Caco-2 (cell line): ENCODE measurements around the gene RAE1. TPM values are rescaled to one million over a fixed set of nuclear protein-coding genes. Genes with fewer than 3 reads are reported as not detected.

ENCODE experiments used
- BruUV-seq: library from RNA; stranded (reverse); fragments of 400-500 nt; replicated peaks from 2 replicates; lab custom pipeline; 2021; lab: Mats Ljungman, UMichigan
- CTCF ChIA-PET: fragments of 300-600 bp; sonication (Branson Sonifier 250); formaldehyde crosslinking; loops from one replicate; lab custom pipeline; 2022; ENCODE audit warnings: antibody characterized with exemption; lab: Charles Lee
- POLR2A ChIA-PET: fragments of 300-600 bp; sonication (Branson Sonifier 250); formaldehyde crosslinking; loops from one replicate; lab custom pipeline; 2022; ENCODE audit warnings: antibody characterized with exemption; lab: Charles Lee
- DNase-seq, 2 experiments: peaks; one replicate each; pipeline versions ENCODE4 v3.0.0 to v3.0.0-alpha.2; 2020 to 2022
- H3K27me3 ChIP-seq: replicated peaks from 2 replicates; pipeline ENCODE4 v1.6.0; 2011; ENCODE audit warnings: low read length; ENCODE audit not compliant: control insufficient read depth, insufficient read depth
- H3K36me3 ChIP-seq: 2 replicates; pipeline ENCODE4 v1.5.1; 2011; ENCODE audit warnings: low read length; ENCODE audit not compliant: control insufficient read depth, insufficient read depth
- H3K4me1 ChIP-seq: fragments of 250-450 bp; sonication (Bioruptor Pico); 2 replicates; pipeline ENCODE4 v1.5.1; 2020; ENCODE audit warnings: mild to moderate bottlenecking
- H3K4me3 ChIP-seq: 2 replicates; pipeline ENCODE4 v1.5.1; 2011; ENCODE audit warnings: low read depth, mild to moderate bottlenecking, control low read depth, low read length
- H3K9me3 ChIP-seq: fragments of 250-450 bp; sonication (Bioruptor Pico); 2 replicates; pipeline ENCODE4 v1.5.1; 2020; ENCODE audit warnings: mild to moderate bottlenecking, moderate library complexity
- H3K27ac Mint-ChIP-seq: one replicate; pipeline ENCODE4 v1.8.0; 2022; ENCODE audit warnings: mixed read lengths; ENCODE audit not compliant: unreplicated experiment
- H3K27me3 Mint-ChIP-seq: one replicate; pipeline ENCODE4 v1.8.0; 2022; ENCODE audit warnings: mixed read lengths; ENCODE audit not compliant: insufficient read depth, unreplicated experiment
- H3K36me3 Mint-ChIP-seq: one replicate; pipeline ENCODE4 v1.8.0; 2022; ENCODE audit warnings: mild to moderate bottlenecking, mixed read lengths; ENCODE audit not compliant: insufficient read depth, unreplicated experiment
- H3K4me1 Mint-ChIP-seq: one replicate; pipeline ENCODE4 v1.8.0; 2022; ENCODE audit warnings: low read depth, mixed read lengths; ENCODE audit not compliant: unreplicated experiment
- H3K4me3 Mint-ChIP-seq: one replicate; pipeline ENCODE4 v1.8.0; 2022; ENCODE audit warnings: mild to moderate bottlenecking, moderate library complexity, mixed read lengths; ENCODE audit not compliant: unreplicated experiment
- H3K9me3 Mint-ChIP-seq: one replicate; pipeline ENCODE4 v1.8.0; 2022; ENCODE audit warnings: mixed read lengths; ENCODE audit not compliant: unreplicated experiment
- intact Hi-C: fragments of 100-400 bp; cut with micrococcal nuclease; formaldehyde crosslinking; loops from one replicate; pipeline ENCODE4 v1.10.0; 2022; ENCODE audit not compliant: unreplicated experiment
- total RNA-seq: library from RNA; stranded (reverse); gene quantifications from 2 replicates; pipeline ENCODE4 v1.2.3, GENCODE V29; 2022
- TF ChIP-seq, protein P1 (sequence below), 2 experiments: fragments of 200-600 bp in 1 of 2; IDR thresholded peaks; 1 replicate in 1 of 2; 2 replicates in 1 of 2; pipeline versions ENCODE4 v1.5.1 to v1.8.0; 2011 to 2022; ENCODE audit warnings: antibody characterized with exemption in 1 of 2, control low read depth in 1 of 2, inconsistent platforms in 1 of 2, low read depth in 1 of 2, low read length in 1 of 2, mild to moderate bottlenecking in 1 of 2, moderate library complexity in 1 of 2; ENCODE audit not compliant: insufficient read depth in 1 of 2, severe bottlenecking in 1 of 2, unreplicated experiment in 1 of 2

RAE1 gene
- total RNA-seq, 1 experiment from 2014 or later, result 133 TPM

- Histone ChIP-seq H3K4me3 (no peak overlapping the region), H3K9me3 (no peaks in the 10 kb centered on the region), H3K4me1 (peaks cover 64% of the 10 kb centered on the region), H3K27me3 (no peaks in the 10 kb centered on the region), H3K36me3 (no peaks in the 10 kb centered on the region)
- no peak overlapping the region for H3K4me3 Mint-ChIP-seq
- H3K4me1 Mint-ChIP-seq, result peaks cover 48% of the 10 kb centered on the region
- no peaks in the 10 kb centered on the region for H3K9me3 Mint-ChIP-seq
- no peak for DNase-seq
- intact Hi-C loops, result loop anchor here (2.0 kb wide), 1 partner anchor 41 kb away; no protein-coding TSS in a partner anchor
- H3K27me3 Mint-ChIP-seq, result no peaks in the 10 kb centered on the region
- TF ChIP-seq, protein P1, sequence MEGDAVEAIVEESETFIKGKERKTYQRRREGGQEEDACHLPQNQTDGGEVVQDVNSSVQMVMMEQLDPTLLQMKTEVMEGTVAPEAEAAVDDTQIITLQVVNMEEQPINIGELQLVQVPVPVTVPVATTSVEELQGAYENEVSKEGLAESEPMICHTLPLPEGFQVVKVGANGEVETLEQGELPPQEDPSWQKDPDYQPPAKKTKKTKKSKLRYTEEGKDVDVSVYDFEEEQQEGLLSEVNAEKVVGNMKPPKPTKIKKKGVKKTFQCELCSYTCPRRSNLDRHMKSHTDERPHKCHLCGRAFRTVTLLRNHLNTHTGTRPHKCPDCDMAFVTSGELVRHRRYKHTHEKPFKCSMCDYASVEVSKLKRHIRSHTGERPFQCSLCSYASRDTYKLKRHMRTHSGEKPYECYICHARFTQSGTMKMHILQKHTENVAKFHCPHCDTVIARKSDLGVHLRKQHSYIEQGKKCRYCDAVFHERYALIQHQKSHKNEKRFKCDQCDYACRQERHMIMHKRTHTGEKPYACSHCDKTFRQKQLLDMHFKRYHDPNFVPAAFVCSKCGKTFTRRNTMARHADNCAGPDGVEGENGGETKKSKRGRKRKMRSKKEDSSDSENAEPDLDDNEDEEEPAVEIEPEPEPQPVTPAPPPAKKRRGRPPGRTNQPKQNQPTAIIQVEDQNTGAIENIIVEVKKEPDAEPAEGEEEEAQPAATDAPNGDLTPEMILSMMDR (IDR thresholded peaks at IDR 0.05; ENCODE audit: insufficient read depth in 1 of 2, low read depth in 1 of 2, low read length in 1 of 2, severe bottlenecking in 1 of 2, unreplicated experiment in 1 of 2), result no peak
- ChIA-PET CTCF (interaction anchor here (1.9 to 3.3 kb wide), 4 partner anchors 19 to 63 kb away, joined by 10 to 20 read pairs (median 14); no protein-coding TSS in a partner anchor), POLR2A (interaction anchor here (2.9 kb wide), 1 partner anchor 22 kb away, joined by 42 read pairs; no protein-coding TSS in a partner anchor)
- peak overlapping the region; percentile 75 for H3K27ac Mint-ChIP-seq
- peaks cover 6% of the 10 kb centered on the region for H3K36me3 Mint-ChIP-seq
- BruUV-seq, result no TSS peak
Measured at GRCh38 chr20:57327820-57328219, 23.2 kb upstream of the RAE1 start.

GRCh38 chr20:57329608-57330221, 21.3 kb upstream of the RAE1 start, which contains the start of gene SPO11:
Gene SPO11 (plus strand): TSS chr20:57329803. CDS start chr20:57329868, 65 bp downstream.
- Mint-ChIP-seq H3K36me3 (peaks cover 6% of the 10 kb centered on the region), H3K4me1 (peaks cover 38% of the 10 kb centered on the region), H3K27ac (peak within 1 kb of the TSS; percentile 68), H3K27me3 (no peaks in the 10 kb centered on the region), H3K4me3 (peak within 1 kb of the TSS; percentile 42), H3K9me3 (no peaks in the 10 kb centered on the region)
- H3K4me1 ChIP-seq, result peaks cover 52% of the 10 kb centered on the region
- H3K4me3 ChIP-seq, result no peak within 1 kb of the TSS
- peak; percentile 67 to 79 for DNase-seq
- ChIA-PET POLR2A (no interaction called here), CTCF (interaction anchor here (0.7 to 2.8 kb wide), 10 partner anchors 12 to 240 kb away, joined by 3 to 11 read pairs (median 3); no protein-coding TSS in a partner anchor)
- no TSS peak for BruUV-seq
- H3K9me3 ChIP-seq, result no peaks in the 10 kb centered on the region
- H3K36me3 ChIP-seq, result no peaks in the 10 kb centered on the region
- TF ChIP-seq, protein P1 (IDR thresholded peaks at IDR 0.05; ENCODE audit: insufficient read depth in 1 of 2, low read depth in 1 of 2, low read length in 1 of 2, severe bottlenecking in 1 of 2, unreplicated experiment in 1 of 2), result peak; percentile 41 to 80
- intact Hi-C loops, result no loop called here
- H3K27me3 ChIP-seq, result no peaks in the 10 kb centered on the region

DNA sequence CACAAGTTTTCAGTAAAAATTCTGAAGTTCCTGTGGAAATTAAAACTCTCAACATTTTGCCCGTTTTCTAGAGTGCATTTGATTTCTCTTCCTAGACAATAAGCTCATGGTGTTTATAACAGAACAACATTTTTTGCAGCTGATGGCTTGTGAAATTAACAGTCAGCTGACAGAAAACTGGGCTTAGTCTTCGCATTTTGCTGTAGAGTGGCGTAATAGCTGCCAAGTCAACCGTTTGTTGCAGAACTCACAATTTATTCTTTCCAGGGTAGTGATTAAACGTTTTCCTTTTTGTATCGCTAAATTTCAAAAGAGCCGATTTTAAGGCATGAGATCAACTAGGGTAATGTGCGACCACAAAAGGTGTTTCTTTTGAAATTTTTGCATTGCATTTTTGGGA, 20.1 kb upstream of the RAE1 start:
- intact Hi-C loops, result no loop called here
- no TSS peak for BruUV-seq
- H3K4me1 ChIP-seq, result peaks cover 41% of the 10 kb centered on the region
- Mint-ChIP-seq H3K27me3 (no peaks in the 10 kb centered on the region), H3K9me3 (no peaks in the 10 kb centered on the region), H3K27ac (no peak overlapping the region), H3K4me1 (peaks cover 29% of the 10 kb centered on the region), H3K36me3 (peaks cover 6% of the 10 kb centered on the region), H3K4me3 (no peak overlapping the region)
- H3K4me3 ChIP-seq, result no peak overlapping the region
- no peak for DNase-seq
- no peaks in the 10 kb centered on the region for H3K27me3 ChIP-seq
- POLR2A ChIA-PET, result interaction anchor here (0.6 kb wide), 1 partner anchor 417 kb away, joined by 3 read pairs; no protein-coding TSS in a partner anchor
- CTCF ChIA-PET, result interaction anchor here (0.6 to 3.8 kb wide), 5 partner anchors 16 to 387 kb away, joined by 3 to 56 read pairs (median 15); no protein-coding TSS in a partner anchor
- H3K36me3 ChIP-seq, result no peaks in the 10 kb centered on the region
- H3K9me3 ChIP-seq, result no peaks in the 10 kb centered on the region
- TF ChIP-seq, protein P1 (IDR thresholded peaks at IDR 0.05; ENCODE audit: insufficient read depth in 1 of 2, low read depth in 1 of 2, low read length in 1 of 2, severe bottlenecking in 1 of 2, unreplicated experiment in 1 of 2), result no peak
